K562 (cell line): Measurements from ENCODE around the gene PTGIR.

Source experiments
- BMI1 ChIP-seq: fragments of 150-350 bp; IDR thresholded peaks from 2 replicates; pipeline ENCODE4 v1.6.1; 2014; ENCODE audit warnings: low read length
- CBFA2T3 ChIP-seq: fragments of 450-650 bp; IDR thresholded peaks from 2 replicates; pipeline ENCODE4 v1.6.1; 2017
- ELF1 ChIP-seq: fragments of 200-800 bp; sonication (Bioruptor generic); IDR thresholded peaks from 2 replicates; pipeline ENCODE4 v1.6.1; 2016; ENCODE audit warnings: missing genetic modification characterization, missing compliant biosample characterization
- FOSL1 ChIP-seq: fragments of 200-800 bp; sonication (Bioruptor generic); conservative IDR thresholded peaks from 2 replicates; pipeline ENCODE4 v1.6.1; 2016; ENCODE audit warnings: missing genetic modification characterization, missing compliant biosample characterization
- GABPA ChIP-seq: fragments of 200-800 bp; sonication (Bioruptor generic); conservative IDR thresholded peaks from 2 replicates; pipeline ENCODE4 v1.6.1; 2016; ENCODE audit warnings: low read depth, missing genetic modification characterization, missing compliant biosample characterization
- GATA2 ChIP-seq: sonication (generic); formaldehyde crosslinking; IDR thresholded peaks from 2 replicates; pipeline ENCODE4 v1.4.0; 2020; ENCODE audit warnings: mild to moderate bottlenecking, missing genetic modification reagents
- HDAC6 ChIP-seq: IDR thresholded peaks from 2 replicates; pipeline ENCODE4 v1.6.1; 2012; ENCODE audit warnings: low read depth, mild to moderate bottlenecking, control low read depth, inconsistent platforms, low read length, moderate library complexity
- POLR3A ChIP-seq: IDR thresholded peaks from 2 replicates; pipeline ENCODE4 v1.6.1; 2011; ENCODE audit warnings: borderline replicate concordance, mild to moderate bottlenecking, moderate library complexity; ENCODE audit not compliant: insufficient read length, insufficient read depth; ENCODE audit errors: extremely low read depth
- SIN3A ChIP-seq, 2 experiments: fragments of 150-350 bp in 1 of 2; IDR thresholded peaks; 2 replicates each; pipeline ENCODE4 v1.6.1; 2011 to 2016; ENCODE audit warnings: borderline replicate concordance in 2 of 2, low read depth in 2 of 2, low read length in 2 of 2, mild to moderate bottlenecking in 2 of 2, moderate library complexity in 2 of 2; ENCODE audit not compliant: control insufficient read depth in 1 of 2
- SNRNP70 ChIP-seq: fragments of 200-400 bp; formaldehyde crosslinking; optimal IDR thresholded peaks from 2 replicates; pipeline ENCODE3; 2017; ENCODE audit warnings: low read depth, low read length
- TRIM24 ChIP-seq, 2 experiments: fragments of 450-650 bp; IDR thresholded peaks; 2 replicates each; pipeline ENCODE4 v1.6.1; 2016
- ZNF561 ChIP-seq: fragments of 450-650 bp; formaldehyde crosslinking; conservative IDR thresholded peaks from 2 replicates; pipeline ENCODE4 v1.4.0; 2020; ENCODE audit warnings: mild to moderate bottlenecking, moderate library complexity

DNA sequence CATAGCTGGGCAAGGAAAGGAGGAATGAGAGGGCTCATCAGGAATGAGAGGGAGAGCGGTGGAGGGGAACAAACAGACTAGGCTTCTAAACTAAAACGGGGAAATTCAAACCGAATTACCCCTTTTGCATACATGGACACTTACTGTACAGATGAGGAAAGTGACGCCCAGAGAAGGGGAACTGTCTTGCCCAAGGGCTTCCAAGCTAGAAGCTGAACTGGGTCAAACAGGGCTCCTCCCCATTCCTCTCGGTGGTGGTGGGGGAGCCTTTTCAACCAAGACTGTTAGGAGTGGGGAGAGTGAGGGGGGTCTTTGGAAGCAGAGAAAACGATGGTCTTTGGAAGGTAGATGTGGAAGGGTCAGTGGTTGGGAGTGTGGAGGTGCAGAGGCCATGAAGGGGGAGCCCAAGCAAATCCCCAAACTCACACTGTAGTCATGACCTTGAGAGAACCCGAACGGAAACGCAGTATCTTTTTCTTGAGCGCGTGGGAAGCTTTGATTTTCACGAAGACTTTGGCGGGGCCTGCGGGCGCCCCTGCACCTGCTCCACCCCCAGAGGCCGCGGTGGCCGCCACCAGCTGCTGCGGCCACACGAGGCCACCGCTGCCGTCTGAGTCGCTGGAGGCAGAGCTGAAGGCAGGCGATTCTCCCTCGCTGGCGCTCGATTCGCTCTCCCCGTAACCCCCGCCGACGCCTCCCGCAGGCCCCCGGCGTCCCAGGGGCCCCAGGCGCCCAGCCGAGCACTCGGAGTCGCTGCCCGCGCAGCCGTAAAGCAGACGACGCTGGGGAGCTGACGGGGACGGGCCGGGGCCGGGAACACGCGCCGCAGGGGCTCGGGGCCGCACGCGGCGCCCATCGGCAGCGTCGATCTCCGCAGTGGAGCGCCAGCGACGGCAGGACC is 23.4 kb upstream of the PTGIR start:
- TF ChIP-seq SNRNP70 (no peak), GABPA (no peak), FOSL1 (tag) (no peak), CBFA2T3 (no peak), HDAC6 (no peak), GATA2 (CRISPR knock-in tag) (no peak), ZNF561 (no peak), BMI1 (no peak), SIN3A (IDR thresholded peaks at IDR 0.05; ENCODE audit: borderline replicate concordance in 2 of 2, control insufficient read depth in 1 of 2, low read depth in 2 of 2, low read length in 2 of 2) (no peak), POLR3A (no peak), ELF1 (tag) (no peak), TRIM24 (IDR thresholded peaks at IDR 0.05) (no peak)
